OCI-LY3 (cell line): ENCODE data around the gene GFOD1.
"Not testable (repeated sequence)": the region's sequence is repeated elsewhere in the genome, so short reads cannot be mapped to it uniquely, and the experiment has no call there.

Experiments
- H2AFZ ChIP-seq: fragments of 200-600, 300-600 bp; shearing (Covaris generic); 2 replicates; pipeline ENCODE4 v1.6.0; 2014; ENCODE audit warnings: antibody characterized with exemption, low read depth, low read length
- H3K27ac ChIP-seq: fragments of 200-600, 300-600 bp; sonication (generic); 2 replicates; pipeline ENCODE4 v1.5.1; 2014; ENCODE audit warnings: mild to moderate bottlenecking, low read length, moderate library complexity, mixed read lengths
- H3K27me3 ChIP-seq: fragments of 200-600, 300-600 bp; sonication (generic); 2 replicates; pipeline ENCODE4 v1.6.1; 2014; ENCODE audit warnings: low read depth, low read length, mixed read lengths
- H3K36me3 ChIP-seq: fragments of 200-600, 300-600 bp; sonication (generic); replicated peaks from 2 replicates; pipeline ENCODE3; 2014; ENCODE audit warnings: low read depth, low read length, mixed read lengths
- H3K4me1 ChIP-seq: fragments of 300-600, 200-600 bp; sonication (generic); 2 replicates; pipeline ENCODE4 v1.6.1; 2014; ENCODE audit warnings: low read length, mixed read lengths
- H3K4me2 ChIP-seq: fragments of 200-600, 300-600 bp; sonication (generic); 2 replicates; pipeline ENCODE4 v1.6.1; 2014; ENCODE audit warnings: low read length, mixed read lengths
- H3K4me3 ChIP-seq: fragments of 300-600, 200-600 bp; sonication (generic); 2 replicates; pipeline ENCODE4 v1.5.1; 2014; ENCODE audit warnings: antibody characterized with exemption, mild to moderate bottlenecking, low read length, moderate library complexity
- H3K79me2 ChIP-seq: fragments of 300-600, 200-600 bp; shearing (Covaris generic); 2 replicates; pipeline ENCODE4 v1.6.1; 2014; ENCODE audit warnings: mild to moderate bottlenecking, low read length, mixed read lengths
- H3K9ac ChIP-seq: fragments of 300-600, 200-600 bp; shearing (Covaris generic); 2 replicates; pipeline ENCODE4 v1.6.0; 2014; ENCODE audit warnings: mild to moderate bottlenecking, low read length, moderate library complexity
- H3K9me3 ChIP-seq: fragments of 200-600, 300-600 bp; shearing (Covaris generic); 2 replicates; pipeline ENCODE4 v1.6.1; 2014; ENCODE audit warnings: low read length, mixed read lengths; ENCODE audit not compliant: insufficient read depth
- H4K20me1 ChIP-seq: fragments of 200-600, 300-600 bp; sonication (generic); 2 replicates; pipeline ENCODE4 v1.6.1; 2016; ENCODE audit warnings: low read length, mixed read lengths; ENCODE audit not compliant: insufficient read depth
- CTCF ChIP-seq: fragments of 200-600, 300-600 bp; sonication (generic); IDR thresholded peaks from 2 replicates; pipeline ENCODE4 v1.5.1; 2014; ENCODE audit warnings: antibody characterized with exemption, low read length, low read depth
- EZH2phosphoT487 ChIP-seq: fragments of 200-600 bp; shearing (Covaris generic); IDR thresholded peaks from 2 replicates; pipeline ENCODE4 v1.6.1; 2018; ENCODE audit warnings: antibody characterized with exemption, mixed run types, low read depth

Gene GFOD1

GRCh38 chr6:13327691-13328075 is 159.7 kb downstream of the GFOD1 start:
- TF ChIP-seq EZH2phosphoT487 = no peak
- TF ChIP-seq CTCF = no peak
- Histone ChIP-seq H3K36me3 (no peaks in the 10 kb centered on the region), H3K27ac (peak overlapping the region; percentile 74), H4K20me1 (no peaks in the 10 kb centered on the region), H3K4me3 (peak overlapping the region; percentile 94), H3K4me1 (peaks cover 13% of the 10 kb centered on the region), H3K9me3 (no peaks in the 10 kb centered on the region), H2AFZ (0 out of 2 replicates have a peak overlapping the region, but pooled peaks have one; percentile 62), H3K79me2 (no peaks in the 10 kb centered on the region; the same call in 1 of the 2 replicates), H3K4me2 (peak overlapping the region; percentile 87), H3K9ac (peak overlapping the region; percentile 82), H3K27me3 (no peaks in the 10 kb centered on the region)

GRCh38 chr6:13326031-13326586 is 161.3 kb downstream of the GFOD1 start:
- H3K4me3 ChIP-seq, H2AFZ ChIP-seq, H3K27me3 ChIP-seq, H3K79me2 ChIP-seq, H3K9me3 ChIP-seq, H3K27ac ChIP-seq, H3K36me3 ChIP-seq, H3K4me2 ChIP-seq, H3K9ac ChIP-seq, H4K20me1 ChIP-seq: not testable (repeated sequence)
- peaks cover 13% of the 10 kb centered on the region for H3K4me1 ChIP-seq

GRCh38 chr6:13319891-13320564 is 167.4 kb downstream of the GFOD1 start:
- Histone ChIP-seq H3K4me2 (no peak overlapping the region), H3K27ac (no peak overlapping the region), H3K4me3 (no peak overlapping the region), H3K27me3 (no peaks in the 10 kb centered on the region), H3K9ac (no peak overlapping the region), H4K20me1 (no peaks in the 10 kb centered on the region), H3K36me3 (peaks cover 11% of the 10 kb centered on the region), H3K9me3 (no peaks in the 10 kb centered on the region), H3K79me2 (no peaks in the 10 kb centered on the region), H3K4me1 (no peaks in the 10 kb centered on the region), H2AFZ (no peak overlapping the region)
- TF ChIP-seq EZH2phosphoT487 (no peak), CTCF (no peak)

DNA sequence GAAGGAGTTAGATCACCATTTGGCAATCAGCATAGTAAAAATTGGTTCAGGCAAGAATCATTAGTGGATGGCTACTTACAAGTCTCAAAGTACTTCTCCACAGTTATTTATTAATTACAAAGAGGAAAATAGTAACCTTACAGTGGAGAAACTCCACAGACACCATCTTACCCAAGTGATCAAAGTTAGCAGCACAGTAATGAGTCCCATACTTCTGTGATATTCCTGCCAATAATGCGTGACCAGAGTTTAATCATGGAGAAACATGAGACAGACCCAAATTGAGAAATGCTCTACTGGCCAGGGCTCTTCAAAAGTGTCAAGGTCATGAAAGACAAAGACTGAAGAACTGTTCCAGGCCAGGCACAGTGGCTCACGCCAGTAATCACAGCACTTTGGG is 168.6 kb downstream of the GFOD1 start:
- H3K27ac ChIP-seq = no peak overlapping the region
- no peaks in the 10 kb centered on the region for H3K27me3 ChIP-seq
- H2AFZ ChIP-seq = no peak overlapping the region
- no peak overlapping the region for H3K9ac ChIP-seq
- no peak for TF ChIP-seq CTCF
- no peak for TF ChIP-seq EZH2phosphoT487
- no peak overlapping the region for H3K4me3 ChIP-seq
- H3K79me2 ChIP-seq = no peaks in the 10 kb centered on the region
- H3K4me2 ChIP-seq = no peak overlapping the region
- no peaks in the 10 kb centered on the region for H3K9me3 ChIP-seq
- H4K20me1 ChIP-seq = no peaks in the 10 kb centered on the region
- H3K4me1 ChIP-seq = no peaks in the 10 kb centered on the region
- peaks cover 11% of the 10 kb centered on the region for H3K36me3 ChIP-seq
